H9 (cell line): Measurements from ENCODE around the gene DOCK9. TPM values are rescaled to one million over a fixed set of nuclear protein-coding genes. Genes with fewer than 3 reads are reported as not detected.

ENCODE experiments used
- DNase-seq: peaks from one replicate; pipeline ENCODE4 v3.0.0-alpha.2; 2017
- H2AFZ ChIP-seq: one replicate; pipeline ENCODE4 v1.6.1; 2013; ENCODE audit warnings: mild to moderate bottlenecking, low read length, control low read depth, moderate library complexity
- H2AK5ac ChIP-seq: 2 replicates; pipeline ENCODE4 v1.6.1; 2013; ENCODE audit warnings: low read length, control low read depth, mixed read lengths; ENCODE audit not compliant: insufficient read length
- H2BK120ac ChIP-seq: one replicate; pipeline ENCODE4 v1.6.1; 2013; ENCODE audit warnings: low read depth, mild to moderate bottlenecking, low read length, control low read depth, inconsistent platforms; ENCODE audit not compliant: poor library complexity, severe bottlenecking
- H2BK12ac ChIP-seq: 2 replicates; pipeline ENCODE4 v1.6.1; 2013; ENCODE audit warnings: low read length, control low read depth, mixed read lengths, low read depth; ENCODE audit not compliant: insufficient read length
- H2BK15ac ChIP-seq: 2 replicates; pipeline ENCODE4 v1.6.1; 2013; ENCODE audit warnings: low read depth, low read length, control low read depth
- H2BK20ac ChIP-seq: one replicate; pipeline ENCODE4 v1.6.1; 2013; ENCODE audit warnings: low read depth, mild to moderate bottlenecking, low read length, control low read depth, inconsistent platforms; ENCODE audit not compliant: poor library complexity, severe bottlenecking
- H2BK5ac ChIP-seq: 2 replicates; pipeline ENCODE4 v1.6.1; 2013; ENCODE audit warnings: low read length, control low read depth, mixed read lengths; ENCODE audit not compliant: insufficient read length
- H3K14ac ChIP-seq: 2 replicates; pipeline ENCODE4 v1.6.1; 2013; ENCODE audit warnings: low read length, control low read depth; ENCODE audit not compliant: insufficient read depth
- H3K18ac ChIP-seq: 2 replicates; pipeline ENCODE4 v1.6.1; 2013; ENCODE audit warnings: low read depth, mild to moderate bottlenecking, mixed read lengths, low read length, control low read depth; ENCODE audit not compliant: insufficient read length
- H3K23ac ChIP-seq: 2 replicates; pipeline ENCODE4 v1.6.1; 2013; ENCODE audit warnings: low read length, control low read depth, mixed read lengths, low read depth; ENCODE audit not compliant: insufficient read length
- H3K23me2 ChIP-seq: 2 replicates; pipeline ENCODE4 v1.6.1; 2013; ENCODE audit warnings: low read depth, mild to moderate bottlenecking, mixed read lengths, low read length, control low read depth; ENCODE audit not compliant: insufficient read length, poor library complexity, severe bottlenecking
- H3K27ac ChIP-seq: 2 replicates; pipeline ENCODE4 v1.5.1; 2013; ENCODE audit warnings: low read length, control low read depth, mixed read lengths, low read depth; ENCODE audit not compliant: insufficient read length
- H3K27me3 ChIP-seq: 2 replicates; pipeline ENCODE4 v1.6.1; 2013; ENCODE audit warnings: low read length, control low read depth, inconsistent platforms; ENCODE audit not compliant: insufficient read depth
- H3K4ac ChIP-seq: 2 replicates; pipeline ENCODE4 v1.6.1; 2013; ENCODE audit warnings: low read depth, mild to moderate bottlenecking, control low read depth, inconsistent platforms, low read length, moderate library complexity
- H3K4me1 ChIP-seq: 2 replicates; pipeline ENCODE4 v1.6.1; 2013; ENCODE audit warnings: low read length, control low read depth, inconsistent platforms; ENCODE audit not compliant: insufficient read depth
- H3K4me2 ChIP-seq: 2 replicates; pipeline ENCODE4 v1.6.1; 2013; ENCODE audit warnings: low read length, control low read depth, mixed read lengths; ENCODE audit not compliant: insufficient read length, insufficient read depth
- H3K56ac ChIP-seq: 2 replicates; pipeline ENCODE4 v1.6.1; 2013; ENCODE audit warnings: low read depth, mild to moderate bottlenecking, mixed read lengths, low read length, control low read depth; ENCODE audit not compliant: insufficient read length
- H3K79me1 ChIP-seq: 2 replicates; pipeline ENCODE4 v1.6.1; 2013; ENCODE audit warnings: low read depth, mild to moderate bottlenecking, moderate library complexity, low read length, control low read depth, inconsistent platforms; ENCODE audit not compliant: insufficient read depth, poor library complexity, severe bottlenecking
- H3K79me2 ChIP-seq: 2 replicates; pipeline ENCODE4 v1.6.1; 2013; ENCODE audit warnings: low read length, control low read depth, inconsistent platforms; ENCODE audit not compliant: insufficient read depth
- H3K9ac ChIP-seq: 2 replicates; pipeline ENCODE4 v1.6.1; 2013; ENCODE audit warnings: low read length, control low read depth, mixed read lengths; ENCODE audit not compliant: insufficient read length; ENCODE audit errors: extremely low read depth
- H3K9me3 ChIP-seq: one replicate; pipeline ENCODE4 v1.6.1; 2013; ENCODE audit warnings: low read depth, low read length, inconsistent platforms; ENCODE audit not compliant: control insufficient read depth
- H3T11ph ChIP-seq: one replicate; pipeline ENCODE4 v1.6.1; 2013; ENCODE audit warnings: mild to moderate bottlenecking, low read length, control low read depth, inconsistent platforms
- H4K20me1 ChIP-seq: one replicate; pipeline ENCODE4 v1.6.1; 2013; ENCODE audit not compliant: control insufficient read depth, insufficient read length, insufficient read depth
- H4K5ac ChIP-seq: 2 replicates; pipeline ENCODE4 v1.6.1; 2013; ENCODE audit warnings: low read depth, mild to moderate bottlenecking, mixed read lengths, low read length, control low read depth; ENCODE audit not compliant: insufficient read length
- H4K8ac ChIP-seq: replicated peaks from 2 replicates; pipeline ENCODE4 v1.6.1; 2013; ENCODE audit warnings: low read length, control low read depth, mixed read lengths, low read depth; ENCODE audit not compliant: insufficient read length
- H4K91ac ChIP-seq: 2 replicates; pipeline ENCODE4 v1.6.1; 2013; ENCODE audit warnings: low read depth, mild to moderate bottlenecking, moderate library complexity, mixed read lengths, low read length, control low read depth; ENCODE audit not compliant: insufficient read length
- H3K27ac Mint-ChIP-seq, 3 experiments: 2 replicates in 2 of 3; 3 replicates in 1 of 3; pipeline ENCODE4 v1.8.0; 2020 to 2021; ENCODE audit warnings: mixed read lengths in 3 of 3, mild to moderate bottlenecking in 1 of 3, moderate library complexity in 1 of 3
- H3K27me3 Mint-ChIP-seq: 2 replicates; pipeline ENCODE4 v1.8.0; 2021; ENCODE audit warnings: low read depth, mild to moderate bottlenecking, moderate library complexity, mixed read lengths
- H3K36me3 Mint-ChIP-seq, 3 experiments: 2 replicates in 2 of 3; 3 replicates in 1 of 3; pipeline ENCODE4 v1.8.0; 2020 to 2021; ENCODE audit warnings: low read depth in 3 of 3, mixed read lengths in 3 of 3; ENCODE audit not compliant: insufficient read depth in 1 of 3
- H3K4me1 Mint-ChIP-seq, 2 experiments: 2 replicates each; pipeline ENCODE4 v1.8.0; 2020; ENCODE audit warnings: mixed read lengths in 2 of 2
- H3K4me3 Mint-ChIP-seq, 2 experiments: 2 replicates in 1 of 2; 3 replicates in 1 of 2; pipeline ENCODE4 v1.8.0; 2020 to 2021; ENCODE audit warnings: mild to moderate bottlenecking in 2 of 2, mixed read lengths in 2 of 2, moderate library complexity in 1 of 2
- H3K9me3 Mint-ChIP-seq, 2 experiments: 2 replicates in 1 of 2; 3 replicates in 1 of 2; pipeline ENCODE4 v1.8.0; 2020; ENCODE audit warnings: mild to moderate bottlenecking in 2 of 2, mixed read lengths in 2 of 2, moderate library complexity in 1 of 2
- CTCF ChIP-seq: fragments of 200-600 bp; sonication (generic); conservative IDR thresholded peaks from 3 replicates; pipeline ENCODE4 v1.8.0; 2021; ENCODE audit warnings: antibody characterized with exemption, mild to moderate bottlenecking
- WGBS: extraction: QIAGEN DNeasy Blood & Tissue Kit; methylation state at CpG from one replicate; pipeline ENCODE4 v1.1.7; 2013; ENCODE audit warnings: missing lambda C conversion rate, low lambda C conversion rate, mixed read lengths; ENCODE audit not compliant: insufficient read length; ENCODE audit errors: extremely low coverage; 5-methylcytosine and 5-hydroxymethylcytosine counted together
- total RNA-seq: library from RNA; stranded (reverse); gene quantifications from 2 replicates; pipeline ENCODE4 v1.2.1, GENCODE V29; 2021

Gene DOCK9
- total RNA-seq, 1 experiment from 2014 or later = 23.0 TPM

GRCh38 chr13:98970330-98970729 is 7.5 kb downstream of the DOCK9 start:
- Histone ChIP-seq H3K9ac (no peak overlapping the region), H4K5ac (no peak overlapping the region), H2BK12ac (no peak overlapping the region), H2BK15ac (no peak overlapping the region), H4K8ac (no peak overlapping the region), H3K4ac (no peak overlapping the region), H4K91ac (no peak overlapping the region), H2AFZ (no peak overlapping the region), H3K27ac (no peak overlapping the region), H3T11ph (no peak overlapping the region), H2AK5ac (no peak overlapping the region), H3K9me3 (no peaks in the 10 kb centered on the region), H3K79me2 (no peaks in the 10 kb centered on the region), H3K4me2 (no peak overlapping the region), H3K18ac (no peak overlapping the region), H3K14ac (no peak overlapping the region), H2BK120ac (no peak overlapping the region), H3K4me1 (peaks cover 2% of the 10 kb centered on the region; the same call in 1 of the 2 replicates), H3K23me2 (no peaks in the 10 kb centered on the region), H3K56ac (no peak overlapping the region), H4K20me1 (no peaks in the 10 kb centered on the region), H3K79me1 (no peaks in the 10 kb centered on the region), H2BK20ac (no peak overlapping the region), H3K27me3 (no peaks in the 10 kb centered on the region), H2BK5ac (no peak overlapping the region), H3K23ac (no peak overlapping the region)
- H3K27ac Mint-ChIP-seq = no peak overlapping the region
- no peak overlapping the region for H3K4me3 Mint-ChIP-seq
- no peaks in the 10 kb centered on the region for H3K27me3 Mint-ChIP-seq
- H3K9me3 Mint-ChIP-seq = no peaks in the 10 kb centered on the region
- peaks cover 11 to 14% of the 10 kb centered on the region in 2 experiments for H3K4me1 Mint-ChIP-seq
- no CpG with 5 or more reads among the region's 5 CpGs for WGBS
- TF ChIP-seq CTCF = no peak
- no peak for DNase-seq
- no peaks in the 10 kb centered on the region for H3K36me3 Mint-ChIP-seq
